AG04449 (cell line): ENCODE data around the gene PKHD1.
"Not testable (repeated sequence)": the region's sequence is repeated elsewhere in the genome, so short reads cannot be mapped to it uniquely, and the experiment has no call there.

Experiments
- CTCF ChIA-PET: fragments of 350-600 bp; formaldehyde crosslinking; extraction: SDS; loops from one replicate; lab custom pipeline; 2021; ENCODE audit warnings: antibody characterized with exemption; lab: Yijun Ruan, JAX
- POLR2A ChIA-PET: fragments of 400-600, 350-600 bp; formaldehyde crosslinking; extraction: SDS; loops from one replicate; lab custom pipeline; 2020; ENCODE audit warnings: antibody characterized with exemption, inconsistent platforms; lab: Yijun Ruan, JAX
- DNase-seq: peaks from one replicate; pipeline ENCODE4 v3.0.0-alpha.2; 2010; ENCODE audit warnings: low read depth, low spot score
- H3K4me3 ChIP-seq: 2 replicates; pipeline ENCODE4 v1.5.1; 2011; ENCODE audit warnings: low read depth, mild to moderate bottlenecking, control low read depth, low read length
- CTCF ChIP-seq: IDR thresholded peaks from one replicate; pipeline ENCODE4 v1.5.1; 2011; ENCODE audit warnings: mild to moderate bottlenecking, moderate library complexity, low read length, control low read depth, inconsistent platforms; ENCODE audit not compliant: insufficient read depth; ENCODE audit errors: missing control alignments

Gene PKHD1

GRCh38 chr6:51854876-51855275 is 232.5 kb downstream of the PKHD1 start:
- POLR2A ChIA-PET: no interaction called here
- TF ChIP-seq CTCF: no peak
- no peak overlapping the region for H3K4me3 ChIP-seq
- CTCF ChIA-PET: interaction anchor here (0.9 to 1.5 kb wide), 5 partner anchors 9 to 164 kb away, joined by 3 to 9 read pairs (median 3); no protein-coding TSS in a partner anchor
- DNase-seq: no peak

- POLR2A ChIA-PET: no interaction called here
- DNase-seq: no peak
- TF ChIP-seq CTCF: no peak
- H3K4me3 ChIP-seq: no peak overlapping the region
- CTCF ChIA-PET: interaction anchor here (0.9 to 1.5 kb wide), 3 partner anchors 10 to 165 kb away, joined by 3 to 9 read pairs (median 3); no protein-coding TSS in a partner anchor
These were observed 233.1 kb downstream of the PKHD1 start for GRCh38 chr6:51854347-51854746.

- POLR2A ChIA-PET, CTCF ChIA-PET, DNase-seq, H3K4me3 ChIP-seq: not testable (repeated sequence)
These were observed 234.3 kb downstream of the PKHD1 start for GRCh38 chr6:51853109-51853508.

GRCh38 chr6:51846531-51846930 is 240.9 kb downstream of the PKHD1 start:
- no peak for DNase-seq
- ChIA-PET POLR2A (no interaction called here), CTCF (no interaction called here)
- H3K4me3 ChIP-seq: no peak overlapping the region
- no peak for TF ChIP-seq CTCF

GRCh38 chr6:51844336-51844735 is 243.1 kb downstream of the PKHD1 start:
- no peak overlapping the region for H3K4me3 ChIP-seq
- ChIA-PET POLR2A (no interaction called here), CTCF (no interaction called here)
- DNase-seq: no peak
- no peak for TF ChIP-seq CTCF

- TF ChIP-seq CTCF: no peak
- POLR2A ChIA-PET: no interaction called here
- no peak overlapping the region for H3K4me3 ChIP-seq
- DNase-seq: no peak
- CTCF ChIA-PET: no interaction called here
These were observed 243.9 kb downstream of the PKHD1 start for GRCh38 chr6:51843456-51844056.

GRCh38 chr6:51842804-51843378 is 244.5 kb downstream of the PKHD1 start:
- ChIA-PET POLR2A (no interaction called here), CTCF (no interaction called here)
- DNase-seq: no peak
- H3K4me3 ChIP-seq: no peak overlapping the region
- TF ChIP-seq CTCF: no peak
